Vagina (tissue), 2 donors: ENCODE results near the gene VAV3.

ENCODE experiments used
- POLR2A ChIP-seq, 2 donors: fragments of 450-650 bp; IDR thresholded peaks; one replicate each; pipeline ENCODE4 v1.6.1; 2017; ENCODE audit warnings: antibody characterized with exemption in 2 of 2, mild to moderate bottlenecking in 2 of 2, moderate library complexity in 2 of 2
- POLR2AphosphoS5 ChIP-seq, 2 donors: sonication (generic); formaldehyde crosslinking; IDR thresholded peaks; one replicate each; pipeline ENCODE4 v1.9.0; 2017; ENCODE audit warnings: antibody characterized with exemption in 2 of 2, mild to moderate bottlenecking in 2 of 2, low read depth in 1 of 2; ENCODE audit not compliant: insufficient read depth in 1 of 2
- TF ChIP-seq, protein P1 (sequence below), 3 experiments: fragments of 450-650 bp in 2 of 3; fragments of 200-600 bp in 1 of 3; sonication (generic) in 1 of 3; IDR thresholded peaks; one replicate each; pipeline ENCODE4 v1.5.1; 2017 to 2019; ENCODE audit warnings: antibody characterized with exemption in 3 of 3, mild to moderate bottlenecking in 2 of 3, moderate library complexity in 2 of 3

DNA sequence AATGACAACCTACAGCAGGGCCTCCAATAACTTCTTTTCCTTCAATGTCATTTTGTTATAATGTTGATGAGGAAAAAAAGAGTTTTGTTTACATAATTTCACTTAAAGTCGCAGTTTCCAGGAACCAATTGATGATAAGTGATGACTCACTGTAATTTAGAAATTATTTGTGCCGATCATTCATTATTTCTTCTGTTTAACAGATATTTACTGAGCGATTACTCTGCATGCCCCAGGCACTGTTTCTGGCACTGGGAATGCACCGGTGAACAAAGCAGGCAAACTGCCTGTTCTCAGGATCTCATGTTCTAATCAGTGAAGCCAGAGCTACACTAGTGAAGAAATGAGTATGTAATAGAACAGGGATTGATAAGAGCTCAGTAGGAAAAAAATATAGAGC, 420.7 kb downstream of the VAV3 start:
- TF ChIP-seq, protein P1, sequence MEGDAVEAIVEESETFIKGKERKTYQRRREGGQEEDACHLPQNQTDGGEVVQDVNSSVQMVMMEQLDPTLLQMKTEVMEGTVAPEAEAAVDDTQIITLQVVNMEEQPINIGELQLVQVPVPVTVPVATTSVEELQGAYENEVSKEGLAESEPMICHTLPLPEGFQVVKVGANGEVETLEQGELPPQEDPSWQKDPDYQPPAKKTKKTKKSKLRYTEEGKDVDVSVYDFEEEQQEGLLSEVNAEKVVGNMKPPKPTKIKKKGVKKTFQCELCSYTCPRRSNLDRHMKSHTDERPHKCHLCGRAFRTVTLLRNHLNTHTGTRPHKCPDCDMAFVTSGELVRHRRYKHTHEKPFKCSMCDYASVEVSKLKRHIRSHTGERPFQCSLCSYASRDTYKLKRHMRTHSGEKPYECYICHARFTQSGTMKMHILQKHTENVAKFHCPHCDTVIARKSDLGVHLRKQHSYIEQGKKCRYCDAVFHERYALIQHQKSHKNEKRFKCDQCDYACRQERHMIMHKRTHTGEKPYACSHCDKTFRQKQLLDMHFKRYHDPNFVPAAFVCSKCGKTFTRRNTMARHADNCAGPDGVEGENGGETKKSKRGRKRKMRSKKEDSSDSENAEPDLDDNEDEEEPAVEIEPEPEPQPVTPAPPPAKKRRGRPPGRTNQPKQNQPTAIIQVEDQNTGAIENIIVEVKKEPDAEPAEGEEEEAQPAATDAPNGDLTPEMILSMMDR (IDR thresholded peaks at IDR 0.05), result no peak
- no peak for TF ChIP-seq POLR2A (IDR thresholded peaks at IDR 0.05)
- no peak for TF ChIP-seq POLR2AphosphoS5 (IDR thresholded peaks at IDR 0.05; ENCODE audit: insufficient read depth in 1 of 2, low read depth in 1 of 2)
